HG02678 (cell line): ENCODE results near the gene PTPN12.

Experiments
- ATAC-seq: cut with Tn5 transposase; IDR thresholded peaks from one replicate; pipeline ENCODE4 v1.9.1; 2021; ENCODE audit warnings: mild to moderate bottlenecking, moderate library complexity; ENCODE audit not compliant: unreplicated experiment

Gene PTPN12

DNA sequence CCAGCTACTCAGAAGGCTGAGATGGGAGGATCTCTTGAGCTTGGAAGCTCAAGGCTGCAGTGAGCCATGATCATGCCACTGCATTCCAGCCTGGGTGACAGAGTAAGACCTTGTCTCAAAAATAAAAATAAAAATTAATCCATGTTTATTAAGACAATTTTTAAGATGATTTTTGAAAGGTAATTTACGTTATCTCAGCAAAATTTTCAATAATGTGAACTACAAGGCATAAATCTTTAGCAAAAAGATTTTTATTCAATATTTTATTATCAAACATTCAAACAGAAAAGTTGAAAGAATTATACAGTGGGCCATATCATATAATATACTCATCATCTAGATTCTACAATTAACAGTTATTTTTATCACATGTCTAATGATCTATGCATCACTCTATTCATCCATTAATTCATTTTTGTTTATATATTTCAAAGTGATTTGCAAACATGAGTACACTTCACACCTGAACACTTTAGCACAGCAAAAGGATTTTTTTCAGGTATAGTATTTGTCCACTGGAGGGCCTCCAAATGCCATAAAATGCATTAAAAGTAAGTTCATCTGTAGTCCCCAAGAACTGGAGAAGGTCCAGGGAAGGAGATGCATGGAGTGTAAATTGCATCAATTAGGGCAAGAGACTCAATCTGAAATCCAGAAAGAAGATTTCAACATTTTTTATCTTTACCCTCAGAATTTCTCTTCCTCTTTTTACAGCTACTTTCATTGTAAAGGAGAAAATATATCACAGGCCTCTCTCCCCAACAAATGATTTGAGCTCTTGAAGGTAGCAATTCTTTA is 120.5 kb downstream of the PTPN12 start:
- peak; percentile 52 for ATAC-seq

DNA sequence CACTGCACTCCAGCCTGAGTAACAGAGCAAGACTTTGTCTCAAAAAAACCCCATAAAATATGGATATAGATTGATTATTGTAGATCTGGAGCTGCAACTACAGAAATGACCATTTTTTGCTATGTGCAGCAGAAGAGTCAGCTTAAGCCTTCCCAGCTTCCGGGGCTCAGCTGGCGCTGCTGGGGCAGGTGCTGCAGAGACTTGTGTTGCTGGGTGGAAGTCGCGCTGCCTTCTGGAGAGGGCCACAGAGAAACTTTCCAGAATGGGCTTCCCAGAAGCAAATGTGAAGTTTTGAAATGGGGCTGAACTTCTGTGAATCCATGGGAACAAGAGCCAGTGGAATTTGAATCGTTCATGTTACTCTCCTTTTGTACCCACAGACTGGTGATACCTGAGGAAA is 121.8 kb downstream of the PTPN12 start:
- ATAC-seq: no peak

DNA sequence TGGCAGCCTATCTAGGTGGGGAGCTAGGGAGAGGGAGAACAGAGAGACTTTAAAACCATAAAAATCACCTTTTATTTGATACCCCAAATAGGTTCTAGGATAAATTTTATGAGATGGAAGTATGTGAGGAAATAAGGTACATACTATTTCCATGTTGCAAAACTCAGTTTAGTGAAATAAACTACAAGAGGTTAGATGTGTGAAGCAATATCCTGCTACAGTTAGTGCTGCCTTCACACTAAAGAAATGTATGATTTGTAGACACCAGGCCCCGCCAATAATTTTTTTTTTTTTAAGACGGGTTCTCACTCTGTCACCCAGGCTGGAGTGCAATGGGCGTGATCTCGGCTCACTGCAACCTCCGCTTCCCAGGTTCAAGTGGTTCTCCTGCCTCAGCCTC is 124.7 kb downstream of the PTPN12 start:
- ATAC-seq: no peak

DNA sequence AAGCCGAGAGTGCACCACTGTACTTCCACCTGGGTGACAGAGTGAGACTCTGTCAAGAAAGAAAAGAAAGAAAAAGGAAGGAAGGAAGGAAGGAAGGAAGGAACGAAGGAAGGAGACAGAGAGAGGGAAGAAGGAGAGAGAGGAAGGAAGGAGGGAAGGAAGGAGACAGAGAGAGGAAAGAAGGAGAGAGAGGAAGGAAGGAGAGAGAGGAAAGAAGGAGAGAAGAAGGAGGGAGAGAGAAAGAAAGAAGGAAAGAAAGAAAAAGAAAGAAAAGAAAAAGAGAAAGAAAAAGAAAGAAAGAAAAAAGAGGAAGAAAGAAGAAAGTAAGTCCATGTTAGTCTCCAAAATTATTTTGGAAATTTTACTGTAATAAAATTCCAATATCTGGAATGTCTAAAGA is 125.8 kb downstream of the PTPN12 start:
- ATAC-seq: no peak

DNA sequence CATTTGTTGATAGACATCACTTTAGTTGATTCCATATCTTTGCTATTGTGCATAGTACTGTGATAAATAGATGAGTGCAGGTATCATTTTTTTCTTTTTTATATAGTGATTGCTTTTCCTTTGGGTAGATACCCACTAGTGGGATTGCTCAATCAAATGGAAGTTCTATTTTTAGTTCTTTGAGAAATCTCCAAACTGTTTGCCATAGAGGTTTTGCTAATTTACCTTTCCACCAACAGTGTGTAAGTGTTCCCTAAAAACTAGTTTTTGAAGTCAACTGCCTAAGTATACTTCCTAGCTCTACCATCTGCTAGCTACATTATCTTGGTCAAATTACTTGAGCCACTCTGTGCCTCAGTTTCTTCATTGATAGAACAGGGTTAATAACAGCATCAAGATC is 127.6 kb downstream of the PTPN12 start:
- ATAC-seq: no peak

DNA sequence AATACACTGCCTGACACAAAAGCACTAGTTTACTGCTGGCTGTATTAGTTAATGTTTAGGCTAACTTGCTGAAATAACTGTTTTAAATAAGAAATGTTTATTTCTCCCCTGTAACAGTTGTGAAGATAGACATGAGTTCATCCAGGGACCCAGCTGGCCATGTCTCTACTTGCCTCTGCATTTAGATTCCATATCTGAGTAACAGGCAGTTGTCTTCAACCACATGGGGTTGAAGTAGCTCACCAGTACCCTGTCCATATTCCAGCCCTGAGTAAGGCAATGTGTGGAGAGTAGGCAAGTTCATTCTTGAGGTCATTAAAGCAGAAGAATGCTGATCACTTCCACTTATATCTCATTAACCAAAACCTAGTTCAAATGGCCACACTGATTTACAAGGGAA is 128.1 kb downstream of the PTPN12 start:
- ATAC-seq: no peak

DNA sequence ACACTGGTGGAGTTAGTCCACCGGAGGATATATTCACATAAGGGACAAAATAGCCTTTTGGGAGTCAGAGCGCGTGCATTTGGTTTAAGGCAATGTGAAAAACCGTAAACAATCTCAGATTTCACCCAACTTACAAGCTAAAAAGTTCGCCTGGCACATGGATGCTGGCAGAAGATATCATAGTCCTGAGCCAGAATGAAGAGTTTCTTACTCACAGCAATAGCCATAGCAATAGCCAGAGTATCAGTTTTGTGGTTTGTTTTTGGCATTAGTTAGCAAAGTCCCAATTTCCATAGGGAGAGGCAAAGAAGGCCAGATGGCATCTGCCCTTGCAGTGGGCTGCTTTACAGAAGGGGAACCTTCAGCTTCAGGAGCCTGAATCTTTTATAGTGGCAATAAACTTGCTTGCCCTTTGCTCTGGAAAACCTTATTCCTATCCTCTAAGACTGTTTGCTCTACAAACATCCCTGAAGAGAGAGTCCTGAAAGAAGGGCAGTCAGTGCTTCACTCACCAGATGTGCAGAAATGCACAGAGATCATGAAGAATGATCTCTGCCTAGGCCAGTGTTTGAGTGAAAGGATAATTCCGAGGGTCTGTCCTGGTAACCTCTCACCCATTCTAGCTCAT is 130.5 kb downstream of the PTPN12 start:
- no peak for ATAC-seq

DNA sequence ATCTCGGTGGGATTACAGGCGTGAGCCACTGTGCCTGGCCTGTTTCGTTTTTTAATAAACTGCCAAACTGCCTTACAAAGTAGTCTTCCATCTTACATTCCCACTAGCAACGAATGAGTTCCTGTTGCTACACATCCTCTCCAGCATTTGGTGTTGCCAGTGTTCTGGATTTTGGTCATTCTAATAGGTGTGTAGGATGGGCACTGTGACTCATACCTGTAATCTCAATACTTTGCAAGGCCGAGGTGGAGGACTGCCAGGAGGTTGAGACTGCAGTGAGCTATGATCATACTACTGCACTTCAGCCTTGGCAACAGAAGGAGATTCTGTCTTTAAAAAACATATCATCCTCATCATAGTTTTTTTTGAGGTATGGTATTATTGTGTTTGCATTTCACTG is 137.8 kb downstream of the PTPN12 start:
- ATAC-seq: peak; percentile 52

DNA sequence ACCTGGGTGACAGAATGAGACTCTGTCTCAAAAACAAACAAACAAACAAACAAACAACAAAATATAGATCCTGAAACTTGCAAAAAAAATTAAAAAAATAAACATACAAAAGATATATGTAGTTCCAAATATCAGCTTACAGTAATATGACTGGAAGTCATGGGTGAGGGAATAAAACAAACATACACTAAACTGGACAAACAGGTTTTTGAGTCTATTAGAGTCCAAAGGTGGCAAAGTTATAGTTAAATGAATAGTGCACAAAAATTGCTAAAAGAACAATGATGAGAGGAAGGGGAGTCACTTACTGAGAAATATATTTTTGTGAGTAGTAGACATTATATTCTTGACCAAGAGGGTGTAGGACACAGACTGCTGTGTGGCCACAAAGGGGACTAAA is 142.5 kb downstream of the PTPN12 start:
- no peak for ATAC-seq

DNA sequence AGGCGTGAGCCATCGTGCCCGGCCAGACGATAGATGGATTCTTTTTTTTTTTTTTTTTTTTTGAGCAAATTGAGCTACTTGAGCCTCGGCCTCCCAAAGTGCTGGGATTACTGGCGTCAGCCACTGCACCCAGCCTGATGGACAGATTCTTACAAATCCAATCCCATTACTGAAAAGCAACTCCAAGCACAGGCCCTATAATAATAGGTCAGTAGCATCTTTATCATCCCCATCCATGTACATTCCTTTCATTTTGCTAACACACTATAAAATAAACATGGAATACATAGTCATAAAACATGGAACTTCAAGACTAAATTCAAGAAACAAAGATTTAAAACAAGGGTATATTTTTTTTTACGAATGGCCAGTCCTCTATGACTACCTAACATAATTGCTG is 143.2 kb downstream of the PTPN12 start:
- ATAC-seq: no peak

DNA sequence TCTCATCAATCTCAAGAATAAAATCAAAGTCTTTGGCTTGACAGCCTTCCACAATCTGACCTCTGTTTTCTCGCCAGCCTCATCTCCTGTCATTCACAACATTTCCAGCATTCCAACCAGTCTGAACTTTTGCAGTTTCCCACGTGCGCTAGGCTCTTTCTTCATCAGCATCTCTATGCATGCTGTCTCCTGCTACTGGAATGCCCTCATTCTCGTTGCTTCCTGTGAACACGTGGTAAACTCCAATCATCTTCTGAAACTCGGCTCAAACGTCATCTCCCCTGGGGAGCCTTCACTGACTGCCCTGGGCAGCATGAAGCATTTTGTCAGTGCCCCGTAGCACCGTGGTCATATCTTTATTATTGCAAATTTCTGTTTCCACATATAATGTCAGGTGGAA is 146.9 kb downstream of the PTPN12 start:
- no peak for ATAC-seq

DNA sequence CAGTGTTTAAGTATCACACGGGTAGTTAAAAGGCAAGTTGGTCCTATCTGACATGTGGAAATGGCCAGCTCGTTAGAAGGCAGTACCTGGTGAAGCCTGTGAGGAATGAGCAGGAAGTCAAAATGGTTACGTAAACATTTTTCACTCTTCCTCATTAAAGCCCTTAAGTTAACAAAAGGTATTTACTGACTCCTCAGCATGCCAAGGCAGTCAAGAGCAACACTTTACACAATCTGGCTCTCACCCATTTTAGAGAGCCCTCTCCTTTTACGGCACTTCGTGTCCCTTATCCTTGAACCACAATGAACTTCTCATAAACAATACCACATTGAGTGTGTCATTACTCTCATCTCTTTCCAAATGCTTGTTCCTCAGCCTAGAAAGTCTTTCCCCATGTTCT is 148.1 kb downstream of the PTPN12 start:
- ATAC-seq: no peak

DNA sequence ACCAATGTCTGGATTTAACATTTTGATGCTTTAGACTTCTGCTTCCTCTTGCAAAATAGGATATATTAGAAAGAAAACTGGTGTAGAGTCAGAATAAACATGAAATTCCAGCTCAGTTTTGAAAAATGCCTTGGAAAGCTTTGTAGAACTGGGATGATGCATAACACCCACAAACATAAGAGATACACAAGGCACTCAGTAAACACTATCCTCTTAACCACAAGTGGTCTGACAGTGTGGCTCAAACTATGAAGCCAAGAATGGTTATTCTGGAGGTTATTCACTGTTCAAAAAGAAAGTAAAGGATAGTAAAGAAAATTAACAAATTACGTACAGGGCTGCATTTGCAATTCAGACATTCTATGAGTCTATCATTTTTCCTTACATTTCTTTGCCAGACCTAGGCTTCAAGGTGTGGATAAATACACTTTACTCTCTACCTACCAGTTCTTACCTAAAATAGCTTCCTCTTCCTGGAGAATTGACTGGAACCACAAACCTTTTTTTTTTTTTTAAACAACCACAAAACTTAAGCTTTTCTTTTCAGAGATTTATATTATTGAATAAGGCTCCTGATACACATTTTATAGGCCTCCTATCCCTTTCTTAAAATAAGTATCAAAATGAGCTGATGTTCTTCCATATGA is 150.1 kb downstream of the PTPN12 start:
- no peak for ATAC-seq

DNA sequence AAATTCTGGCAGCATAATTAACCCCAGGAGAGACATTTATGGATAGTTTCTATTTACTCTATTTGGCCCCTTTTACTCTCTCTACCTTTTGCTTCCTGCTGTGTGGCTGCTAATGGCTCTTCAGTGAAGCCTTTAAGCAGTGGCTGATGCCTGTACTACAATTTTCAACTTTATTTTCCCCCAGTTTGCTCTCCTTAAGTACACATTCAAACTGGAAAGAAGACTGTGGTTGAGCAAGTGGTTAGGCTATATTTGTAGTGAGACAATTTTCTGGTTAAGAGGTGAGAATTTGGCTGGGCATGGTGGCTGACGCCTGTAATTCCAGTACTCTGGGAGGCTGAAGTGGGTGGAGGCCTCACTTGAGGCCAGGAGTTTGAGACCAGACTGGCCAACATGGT is 150.7 kb downstream of the PTPN12 start:
- ATAC-seq: no peak
